Measurements from ENCODE around the gene ISM2.

ISM2 gene

GRCh38 chr14:77436042-77436441 lies 62.6 kb downstream of the ISM2 start:
- no peak overlapping the region for H3K4me3 ChIP-seq (ENCODE audit: low read depth, low read length)
- TF ChIP-seq, protein P1, sequence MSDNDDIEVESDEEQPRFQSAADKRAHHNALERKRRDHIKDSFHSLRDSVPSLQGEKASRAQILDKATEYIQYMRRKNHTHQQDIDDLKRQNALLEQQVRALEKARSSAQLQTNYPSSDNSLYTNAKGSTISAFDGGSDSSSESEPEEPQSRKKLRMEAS (IDR thresholded peaks at IDR 0.05; ENCODE audit: low read depth, low read length): no peak
- no peak for TF ChIP-seq POLR2A (IDR thresholded peaks at IDR 0.05; ENCODE audit: extremely low read depth, insufficient read length)
- no peak for TF ChIP-seq MYC (IDR thresholded peaks at IDR 0.05; ENCODE audit: low read depth, low read length)
- TF ChIP-seq, protein P2, sequence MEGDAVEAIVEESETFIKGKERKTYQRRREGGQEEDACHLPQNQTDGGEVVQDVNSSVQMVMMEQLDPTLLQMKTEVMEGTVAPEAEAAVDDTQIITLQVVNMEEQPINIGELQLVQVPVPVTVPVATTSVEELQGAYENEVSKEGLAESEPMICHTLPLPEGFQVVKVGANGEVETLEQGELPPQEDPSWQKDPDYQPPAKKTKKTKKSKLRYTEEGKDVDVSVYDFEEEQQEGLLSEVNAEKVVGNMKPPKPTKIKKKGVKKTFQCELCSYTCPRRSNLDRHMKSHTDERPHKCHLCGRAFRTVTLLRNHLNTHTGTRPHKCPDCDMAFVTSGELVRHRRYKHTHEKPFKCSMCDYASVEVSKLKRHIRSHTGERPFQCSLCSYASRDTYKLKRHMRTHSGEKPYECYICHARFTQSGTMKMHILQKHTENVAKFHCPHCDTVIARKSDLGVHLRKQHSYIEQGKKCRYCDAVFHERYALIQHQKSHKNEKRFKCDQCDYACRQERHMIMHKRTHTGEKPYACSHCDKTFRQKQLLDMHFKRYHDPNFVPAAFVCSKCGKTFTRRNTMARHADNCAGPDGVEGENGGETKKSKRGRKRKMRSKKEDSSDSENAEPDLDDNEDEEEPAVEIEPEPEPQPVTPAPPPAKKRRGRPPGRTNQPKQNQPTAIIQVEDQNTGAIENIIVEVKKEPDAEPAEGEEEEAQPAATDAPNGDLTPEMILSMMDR (IDR thresholded peaks at IDR 0.05; ENCODE audit: low read depth, low read length): no peak
- no peak for DNase-seq (ENCODE audit: low read depth)

DNA sequence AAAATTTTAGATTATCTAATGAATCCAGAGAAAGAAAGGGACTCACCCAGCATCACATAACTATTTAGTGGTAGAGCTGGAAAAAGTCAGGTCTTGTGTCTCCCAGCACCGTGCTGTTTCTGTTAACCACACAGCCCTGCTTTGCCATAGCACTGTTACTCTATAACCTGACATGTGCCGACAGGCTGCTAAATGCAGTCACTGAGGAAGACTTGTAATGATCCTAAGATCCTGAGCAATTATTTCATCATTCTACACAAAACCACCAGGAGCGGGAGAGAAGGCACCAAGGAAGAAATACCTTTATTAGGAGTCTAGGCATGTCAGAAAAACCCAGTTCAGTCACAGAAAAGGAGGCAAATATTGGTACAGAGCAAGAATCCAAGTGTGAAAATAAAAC lies 72.2 kb downstream of the ISM2 start:
- no peak for DNase-seq (ENCODE audit: low read depth)
- TF ChIP-seq, protein P1 (IDR thresholded peaks at IDR 0.05; ENCODE audit: low read depth, low read length): no peak
- TF ChIP-seq, protein P2 (IDR thresholded peaks at IDR 0.05; ENCODE audit: low read depth, low read length): no peak
- TF ChIP-seq MYC (IDR thresholded peaks at IDR 0.05; ENCODE audit: low read depth, low read length): no peak
- no peak for TF ChIP-seq POLR2A (IDR thresholded peaks at IDR 0.05; ENCODE audit: extremely low read depth, insufficient read length)
- no peak overlapping the region for H3K4me3 ChIP-seq (ENCODE audit: low read depth, low read length)

GRCh38 chr14:77424862-77425261 lies 73.8 kb downstream of the ISM2 start:
- H3K4me3 ChIP-seq (ENCODE audit: low read depth, low read length): no peak overlapping the region
- DNase-seq (ENCODE audit: low read depth): no peak
- TF ChIP-seq, protein P2 (IDR thresholded peaks at IDR 0.05; ENCODE audit: low read depth, low read length): no peak
- TF ChIP-seq MYC (IDR thresholded peaks at IDR 0.05; ENCODE audit: low read depth, low read length): no peak
- TF ChIP-seq, protein P1 (IDR thresholded peaks at IDR 0.05; ENCODE audit: low read depth, low read length): no peak
- no peak for TF ChIP-seq POLR2A (IDR thresholded peaks at IDR 0.05; ENCODE audit: extremely low read depth, insufficient read length)

Measured in NB4 (cell line).